WERI-Rb-1 (cell line): ENCODE measurements around the gene SPON1.

Experiments
- DNase-seq: peaks from one replicate; pipeline ENCODE4 v3.0.0-alpha.2; 2020
- H3K27ac ChIP-seq: fragments of 250-450 bp; sonication (Bioruptor Pico); 2 replicates; pipeline ENCODE4 v1.5.1; 2020; ENCODE audit warnings: mild to moderate bottlenecking, moderate library complexity
- H3K27me3 ChIP-seq: fragments of 250-450 bp; sonication (Bioruptor Pico); 2 replicates; pipeline ENCODE4 v1.5.1; 2021; ENCODE audit warnings: mild to moderate bottlenecking, low read depth, moderate library complexity; ENCODE audit not compliant: insufficient read depth, severe bottlenecking
- H3K36me3 ChIP-seq: fragments of 250-450 bp; sonication (Bioruptor Pico); 2 replicates; pipeline ENCODE4 v1.5.1; 2020; ENCODE audit warnings: mild to moderate bottlenecking, moderate library complexity
- H3K4me3 ChIP-seq: 2 replicates; pipeline ENCODE4 v1.5.1; 2011; ENCODE audit warnings: low read depth, mild to moderate bottlenecking, control low read depth, low read length
- H3K9me3 ChIP-seq: fragments of 250-450 bp; sonication (Bioruptor Pico); 2 replicates; pipeline ENCODE4 v1.5.1; 2021; ENCODE audit warnings: mild to moderate bottlenecking, moderate library complexity; ENCODE audit not compliant: severe bottlenecking
- TF ChIP-seq, protein P1 (sequence below): IDR thresholded peaks from 2 replicates; pipeline ENCODE4 v1.5.1; 2011; ENCODE audit warnings: low read depth, mild to moderate bottlenecking, control low read depth, inconsistent platforms, low read length

Gene SPON1

DNA sequence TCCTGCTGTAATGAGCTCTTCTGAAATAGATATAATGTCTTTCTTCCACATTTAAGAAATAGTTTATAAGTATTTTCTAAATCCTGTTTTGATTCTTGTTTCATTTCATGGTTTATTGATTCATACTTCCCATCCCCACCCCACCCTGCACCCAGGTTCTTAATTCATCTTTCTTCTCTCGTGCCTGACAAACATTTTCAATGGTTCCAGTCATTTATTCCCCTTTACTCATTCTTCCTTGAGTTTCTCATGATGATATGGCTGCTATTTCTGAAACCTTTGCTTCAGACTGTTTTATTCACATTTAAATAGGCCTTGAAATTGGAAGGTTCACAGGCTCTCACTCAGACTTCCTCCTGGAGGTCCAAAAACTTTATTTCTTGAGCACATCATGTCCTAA is 142.9 kb downstream of the SPON1 start:
- no peaks in the 10 kb centered on the region for H3K27me3 ChIP-seq
- no peak for DNase-seq
- no peaks in the 10 kb centered on the region for H3K9me3 ChIP-seq
- H3K36me3 ChIP-seq, result no peaks in the 10 kb centered on the region
- no peak overlapping the region for H3K4me3 ChIP-seq
- TF ChIP-seq, protein P1, sequence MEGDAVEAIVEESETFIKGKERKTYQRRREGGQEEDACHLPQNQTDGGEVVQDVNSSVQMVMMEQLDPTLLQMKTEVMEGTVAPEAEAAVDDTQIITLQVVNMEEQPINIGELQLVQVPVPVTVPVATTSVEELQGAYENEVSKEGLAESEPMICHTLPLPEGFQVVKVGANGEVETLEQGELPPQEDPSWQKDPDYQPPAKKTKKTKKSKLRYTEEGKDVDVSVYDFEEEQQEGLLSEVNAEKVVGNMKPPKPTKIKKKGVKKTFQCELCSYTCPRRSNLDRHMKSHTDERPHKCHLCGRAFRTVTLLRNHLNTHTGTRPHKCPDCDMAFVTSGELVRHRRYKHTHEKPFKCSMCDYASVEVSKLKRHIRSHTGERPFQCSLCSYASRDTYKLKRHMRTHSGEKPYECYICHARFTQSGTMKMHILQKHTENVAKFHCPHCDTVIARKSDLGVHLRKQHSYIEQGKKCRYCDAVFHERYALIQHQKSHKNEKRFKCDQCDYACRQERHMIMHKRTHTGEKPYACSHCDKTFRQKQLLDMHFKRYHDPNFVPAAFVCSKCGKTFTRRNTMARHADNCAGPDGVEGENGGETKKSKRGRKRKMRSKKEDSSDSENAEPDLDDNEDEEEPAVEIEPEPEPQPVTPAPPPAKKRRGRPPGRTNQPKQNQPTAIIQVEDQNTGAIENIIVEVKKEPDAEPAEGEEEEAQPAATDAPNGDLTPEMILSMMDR, result no peak
- no peak overlapping the region for H3K27ac ChIP-seq

DNA sequence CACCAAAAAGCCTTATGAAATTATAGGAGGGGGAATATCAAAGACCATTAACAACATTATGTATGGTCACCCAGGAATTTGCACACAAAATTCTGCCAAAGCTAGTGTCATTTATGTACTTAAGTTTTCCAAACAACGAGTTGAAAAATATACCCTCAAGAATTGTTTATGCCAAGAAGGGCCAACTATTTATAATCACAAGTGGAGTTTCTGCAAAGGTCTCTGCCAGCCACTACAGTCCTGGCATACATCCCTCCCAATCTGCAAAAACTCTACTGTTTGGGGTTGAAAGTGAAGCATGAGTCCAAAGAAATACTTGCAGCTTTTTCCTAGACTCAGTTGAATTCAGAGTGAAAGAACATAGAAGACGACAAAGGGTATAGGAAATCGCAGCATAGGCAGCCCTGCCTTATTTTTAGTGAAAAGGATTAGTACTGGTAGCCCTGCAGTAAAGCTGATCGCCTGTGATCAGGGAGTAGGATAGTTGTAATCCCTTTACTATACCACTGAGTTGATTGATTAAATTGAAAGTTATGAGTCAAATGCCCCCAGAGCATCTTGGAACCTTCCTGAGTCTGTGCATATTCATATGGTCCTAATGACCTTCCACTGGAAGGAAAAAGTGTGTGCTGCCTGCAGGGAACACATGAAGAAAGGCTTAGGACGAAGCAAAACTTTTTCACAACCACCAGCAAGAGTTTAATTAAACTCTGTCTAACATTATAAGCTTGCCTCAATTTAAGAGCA is 144.0 kb downstream of the SPON1 start:
- Histone ChIP-seq H3K27me3 (no peaks in the 10 kb centered on the region), H3K27ac (no peak overlapping the region), H3K9me3 (no peaks in the 10 kb centered on the region), H3K4me3 (no peak overlapping the region), H3K36me3 (no peaks in the 10 kb centered on the region)
- DNase-seq, result peak; percentile 14
- TF ChIP-seq, protein P1, result no peak

DNA sequence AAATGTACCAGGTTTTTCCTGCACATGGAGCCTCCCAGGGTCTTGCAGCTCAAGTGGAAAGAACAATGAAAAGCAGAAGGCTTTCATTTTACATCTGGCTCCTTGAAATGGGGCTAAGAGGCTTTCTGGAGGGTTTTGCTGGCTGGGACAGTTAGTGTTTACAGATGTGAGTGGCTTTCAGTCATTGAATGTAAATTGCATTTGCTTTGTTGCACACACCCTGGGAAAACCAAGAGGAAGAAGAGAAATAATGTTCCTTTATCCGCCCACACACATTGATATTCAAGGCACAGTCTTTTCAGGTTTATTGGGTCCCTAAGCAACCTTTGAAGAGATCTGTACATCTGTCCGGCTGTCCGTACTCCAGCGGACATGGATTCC is 144.5 kb downstream of the SPON1 start:
- TF ChIP-seq, protein P1, result no peak
- Histone ChIP-seq H3K4me3 (no peak overlapping the region), H3K36me3 (no peaks in the 10 kb centered on the region), H3K27ac (no peak overlapping the region), H3K27me3 (no peaks in the 10 kb centered on the region), H3K9me3 (no peaks in the 10 kb centered on the region)
- DNase-seq, result no peak

DNA sequence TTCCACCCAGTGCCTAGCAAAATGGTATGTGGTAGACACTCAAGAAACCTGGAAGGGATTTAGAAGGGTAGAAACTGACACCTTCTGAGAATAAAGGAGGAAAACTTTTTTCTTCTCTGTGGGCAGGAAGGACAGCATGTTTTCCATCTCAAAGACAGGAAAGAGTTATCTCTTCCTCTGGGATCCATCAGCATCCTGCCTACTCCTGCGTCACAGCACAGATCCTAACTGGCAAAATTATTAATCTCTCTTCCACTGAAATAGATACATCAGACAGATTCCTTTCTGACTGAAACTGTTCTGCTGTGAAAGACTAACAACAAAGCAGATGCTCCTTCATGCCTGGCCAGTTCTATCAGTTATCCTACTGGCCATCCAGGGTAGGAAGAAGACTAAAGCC is 147.2 kb downstream of the SPON1 start:
- Histone ChIP-seq H3K36me3 (no peaks in the 10 kb centered on the region), H3K27me3 (no peaks in the 10 kb centered on the region), H3K4me3 (no peak overlapping the region), H3K9me3 (no peaks in the 10 kb centered on the region), H3K27ac (no peak overlapping the region)
- no peak for DNase-seq
- TF ChIP-seq, protein P1, result no peak

DNA sequence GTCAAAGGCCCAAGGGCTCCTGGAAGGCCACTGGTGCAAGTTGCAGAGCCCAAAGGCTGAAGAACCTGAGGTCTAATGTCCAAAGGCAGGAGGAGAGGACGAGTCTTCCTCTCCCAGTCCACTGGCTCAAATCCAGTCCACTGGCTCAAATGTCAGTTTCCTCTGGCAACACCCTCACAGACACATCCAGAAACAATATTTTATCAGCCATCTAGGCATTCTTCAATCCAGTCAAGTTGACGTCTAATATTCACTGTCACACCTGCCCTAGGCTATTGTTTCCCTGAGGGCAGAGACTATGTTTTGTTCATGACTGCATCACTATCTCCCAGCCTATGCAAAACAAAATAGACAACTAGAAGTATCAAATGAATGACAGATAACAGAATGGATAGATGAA is 148.1 kb downstream of the SPON1 start:
- H3K36me3 ChIP-seq, result no peaks in the 10 kb centered on the region
- DNase-seq, result no peak
- H3K9me3 ChIP-seq, result no peaks in the 10 kb centered on the region
- H3K27ac ChIP-seq, result no peak overlapping the region
- H3K27me3 ChIP-seq, result no peaks in the 10 kb centered on the region
- H3K4me3 ChIP-seq, result no peak overlapping the region
- TF ChIP-seq, protein P1, result no peak

DNA sequence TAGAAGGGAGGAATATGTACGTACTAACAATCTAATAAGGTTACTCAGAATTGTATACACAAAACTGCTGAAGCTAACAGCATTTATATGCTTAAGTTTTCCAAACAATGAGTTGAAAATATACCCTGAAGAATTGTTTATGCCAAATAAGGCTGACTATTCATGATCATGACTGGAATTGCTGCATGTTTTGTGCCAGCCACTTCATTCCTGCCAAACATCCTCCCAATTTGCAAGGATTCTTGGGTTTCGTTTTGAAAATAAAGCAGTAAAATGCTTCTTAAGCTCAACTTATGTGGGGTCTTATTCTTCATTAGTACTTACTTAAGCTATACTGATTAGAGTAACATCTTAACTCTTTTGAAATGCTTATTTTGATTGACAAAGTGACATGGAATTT is 149.0 kb downstream of the SPON1 start:
- no peaks in the 10 kb centered on the region for H3K27me3 ChIP-seq
- H3K27ac ChIP-seq, result no peak overlapping the region
- H3K4me3 ChIP-seq, result no peak overlapping the region
- TF ChIP-seq, protein P1, result no peak
- H3K36me3 ChIP-seq, result no peaks in the 10 kb centered on the region
- no peak for DNase-seq
- no peaks in the 10 kb centered on the region for H3K9me3 ChIP-seq
